SK-N-MC (cell line): ENCODE measurements around the gene SVOPL.

ENCODE experiments used
- EZH2 ChIP-seq: fragments of 200-600 bp; sonication (generic); IDR thresholded peaks from one replicate; pipeline ENCODE4 v1.6.1; 2017; ENCODE audit warnings: antibody characterized with exemption
- FOXP2 ChIP-seq: optimal IDR thresholded peaks from 2 replicates; pipeline ENCODE3; 2011; ENCODE audit warnings: mild to moderate bottlenecking, moderate library complexity; ENCODE audit not compliant: insufficient read depth; ENCODE audit errors: extremely low read length, control extremely low read depth
- POLR2AphosphoS5 ChIP-seq: IDR thresholded peaks from 2 replicates; pipeline ENCODE4 v1.6.1; 2012; ENCODE audit warnings: mild to moderate bottlenecking, low read depth, low read length, borderline replicate concordance

DNA sequence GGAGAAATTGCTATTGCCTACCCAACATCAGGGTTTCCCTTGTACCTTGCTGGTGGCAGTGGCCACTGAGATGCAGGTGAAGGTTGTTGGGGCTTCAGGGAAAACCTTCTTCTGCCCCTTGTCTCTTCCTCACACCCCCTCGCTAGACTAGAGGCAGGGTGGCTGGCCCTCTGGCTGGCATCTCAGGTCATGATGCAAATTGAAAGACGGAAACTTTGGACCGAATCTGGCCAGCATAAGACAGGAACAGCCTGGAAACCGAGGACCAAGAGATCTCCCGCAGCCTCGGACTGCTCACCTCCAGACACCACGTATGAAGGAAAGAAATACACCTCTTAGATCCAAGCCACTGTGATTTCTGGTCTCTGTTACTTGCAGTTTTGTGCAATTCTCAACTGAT lies 2.9 kb downstream of the SVOPL start:
- no peak for TF ChIP-seq POLR2AphosphoS5
- no peak for TF ChIP-seq EZH2
- no peak for TF ChIP-seq FOXP2
